Heart left ventricle (tissue), 16 donors: Measurements from ENCODE around the gene SF3B2. TPM values are rescaled to one million over a fixed set of nuclear protein-coding genes. Genes with fewer than 3 reads are reported as not detected.
A peak's percentile ranks its signal among the peaks of the same experiment; 100 is the strongest.

Source experiments
- ATAC-seq, 4 donors: fragments of 200-7000 bp; cut with Tn5 transposase; one replicate each; pipeline ENCODE4 v1.9.1; 2020 to 2022; ENCODE audit warnings: moderate library complexity in 4 of 4, mild to moderate bottlenecking in 3 of 4, moderate number of reproducible peaks in 1 of 4
- DNase-seq, 5 donors: peaks; one replicate each; pipeline ENCODE4 v3.0.0-alpha.2; 2020
- H3K27ac ChIP-seq, 12 donors: fragments of 200-600 bp; sonication (generic) in 4 of 12; one replicate each; pipeline versions ENCODE4 v1.5.0 to v1.8.0; 2016 to 2022; ENCODE audit warnings: mild to moderate bottlenecking in 2 of 12
- H3K27me3 ChIP-seq, 9 donors: fragments of 200-600 bp; sonication (generic) in 2 of 9; one replicate each; pipeline versions ENCODE4 v1.5.1 to v1.8.0; 2016 to 2022; ENCODE audit warnings: mild to moderate bottlenecking in 3 of 9
- H3K36me3 ChIP-seq, 9 donors: fragments of 200-600 bp; sonication (generic) in 2 of 9; one replicate each; pipeline versions ENCODE4 v1.5.0 to v1.8.0; 2018 to 2022; ENCODE audit warnings: mild to moderate bottlenecking in 2 of 9
- H3K4me1 ChIP-seq, 12 donors: fragments of 200-600 bp; sonication (generic) in 4 of 12; one replicate each; pipeline versions ENCODE4 v1.5.0 to v1.8.0; 2016 to 2022; ENCODE audit warnings: mild to moderate bottlenecking in 3 of 12
- H3K4me3 ChIP-seq, 12 donors: fragments of 200-600 bp; sonication (generic) in 4 of 12; one replicate each; pipeline versions ENCODE4 v1.5.0 to v1.8.0; 2017 to 2022; ENCODE audit warnings: mild to moderate bottlenecking in 9 of 12, moderate library complexity in 4 of 12
- H3K9me3 ChIP-seq, 12 donors: fragments of 200-600 bp; sonication (generic) in 4 of 12; one replicate each; pipeline versions ENCODE4 v1.5.0 to v1.8.0; 2016 to 2022; ENCODE audit warnings: mild to moderate bottlenecking in 1 of 12
- POLR2A ChIP-seq, 2 donors: fragments of 450-650 bp; IDR thresholded peaks; one replicate each; pipeline ENCODE4 v1.6.1; 2017; ENCODE audit warnings: antibody characterized with exemption in 2 of 2, mild to moderate bottlenecking in 2 of 2, moderate library complexity in 2 of 2
- WGBS, 4 donors: extraction: QIAGEN DNeasy Blood & Tissue Kit in 2 of 4; methylation state at CpG; one replicate each; pipeline versions ENCODE4 v1.1.5 to v1.1.7; 2013 to 2018; 5-methylcytosine and 5-hydroxymethylcytosine counted together
- intact Hi-C, 10 donors: fragments of 100-400 bp; cut with DNase I; formaldehyde crosslinking; loops; one replicate each; pipeline versions ENCODE4 v1.11.1 to v1.14.2; 2022
- polyA plus RNA-seq, 2 donors: library from polyadenylated mRNA; stranded (reverse); fragments of 200-250 nt; gene quantifications; one replicate each; pipeline ENCODE4 v1.2.3, GENCODE V29; 2013
- total RNA-seq, 9 donors: library from RNA; depleted of rRNA in 2 of 9; stranded (reverse); fragments of >200 nt in 2 of 9; fragmentation: NEBNext Ultra II Directional in 3 of 9; extraction: Animal tissue kit (Norgen Biotek cat#: 25700) in 3 of 9; gene quantifications; one replicate each; pipeline versions ENCODE4 v1.1.0 to v1.2.4, GENCODE V29; 2016 to 2023
- TF ChIP-seq, protein P1 (sequence below), 12 donors: fragments of 200-600 bp; sonication (generic) in 4 of 12; IDR thresholded peaks; one replicate each; pipeline versions ENCODE4 v1.5.0 to v1.8.0; 2018 to 2022; ENCODE audit warnings: antibody characterized with exemption in 12 of 12, mild to moderate bottlenecking in 5 of 12
- donor health status: ischemic (EF 13 %, LVEDD 7.1; RV severe dilation, severe dysfunction).
- donor health status: healthy with polysubstance abuse.
- donor health status: DM: no; HTN: yes; CAD: no.
- donor health status: DM: no; HTN: no; CAD: no.
- donor health status: ischemic (EF 25% LVEDD 6.9; RV normal size, moderate dysfunction).
- donor health status: ischemic (EF 25% LVEDD 5.7; RV mildly dilated, moderate dysfunction).
- donor health status: healthy.
- donor health status: DM: yes; HTN: yes; CAD: no.
- donor health status: ischemic (EF 35%, LVEDD 5.7; RV mildly dilated, moderate dysfunction).
- donor health status: nonischemic (EF 11% LVEDD 7.7; RV severe dilation, severe dysfunction).
- donor health status: DM: yes; HTN: yes; CAD: no.
- donor health status: PGD.
- donor health status: ischemic (EF 29% LVEDD 5.4; RV normal size, mild dysfunction).
- donor health status: nonischemic (EF 23%, LVEDD 6.1; RV moderate dilation, normal function).

The SF3B2 gene
- total and polyA plus RNA-seq, 11 donors = 43.5 to 106 (median 79.6) TPM

DNA sequence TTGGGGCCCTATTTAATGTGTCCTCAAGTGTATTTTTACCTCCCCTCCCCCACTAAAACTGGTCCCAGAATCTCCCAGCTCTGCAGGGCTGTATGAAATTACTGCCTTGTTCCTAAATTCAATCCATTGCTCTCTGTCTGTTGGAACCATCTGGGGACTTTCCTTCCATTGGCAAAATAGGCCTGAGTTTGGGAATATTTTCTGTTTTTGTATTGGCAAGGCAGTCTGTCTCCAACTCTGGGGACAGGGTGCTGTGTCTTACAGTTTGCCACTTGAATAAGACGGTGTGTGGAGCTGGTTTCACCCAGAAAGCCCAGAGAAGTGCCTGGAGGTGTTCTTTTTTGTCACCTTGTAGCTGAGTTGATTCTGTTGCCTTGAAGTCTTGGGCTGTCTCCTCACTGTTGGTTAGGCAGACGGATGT lies 19.2 kb downstream of the SF3B2 start:
- peaks cover 0 to 65% (median 43%) of the 10 kb centered on the region in 9 donors for H3K36me3 ChIP-seq
- no peaks in the 10 kb centered on the region for H3K9me3 ChIP-seq
- intact Hi-C loops = loop anchor here in 8 of 10 donors (5.0 to 10.0 kb wide), 5 partner anchors 46 to 63 kb away; no protein-coding TSS in a partner anchor
- DNase-seq (no peak), ATAC-seq (no peak)
- H3K27ac ChIP-seq = peak overlapping the region; percentile 86 to 100 (median 94)
- no peaks in the 10 kb centered on the region for H3K27me3 ChIP-seq
- WGBS, 4 donors = 22 to 38% (median 27%) methylated on average over 2 of the region's 2 CpGs
- H3K4me1 ChIP-seq = peaks cover 0 to 56% (median 34%) of the 10 kb centered on the region in 12 donors
- H3K4me3 ChIP-seq = peak overlapping the region; percentile 81 to 99 (median 93)
- TF ChIP-seq, protein P1, sequence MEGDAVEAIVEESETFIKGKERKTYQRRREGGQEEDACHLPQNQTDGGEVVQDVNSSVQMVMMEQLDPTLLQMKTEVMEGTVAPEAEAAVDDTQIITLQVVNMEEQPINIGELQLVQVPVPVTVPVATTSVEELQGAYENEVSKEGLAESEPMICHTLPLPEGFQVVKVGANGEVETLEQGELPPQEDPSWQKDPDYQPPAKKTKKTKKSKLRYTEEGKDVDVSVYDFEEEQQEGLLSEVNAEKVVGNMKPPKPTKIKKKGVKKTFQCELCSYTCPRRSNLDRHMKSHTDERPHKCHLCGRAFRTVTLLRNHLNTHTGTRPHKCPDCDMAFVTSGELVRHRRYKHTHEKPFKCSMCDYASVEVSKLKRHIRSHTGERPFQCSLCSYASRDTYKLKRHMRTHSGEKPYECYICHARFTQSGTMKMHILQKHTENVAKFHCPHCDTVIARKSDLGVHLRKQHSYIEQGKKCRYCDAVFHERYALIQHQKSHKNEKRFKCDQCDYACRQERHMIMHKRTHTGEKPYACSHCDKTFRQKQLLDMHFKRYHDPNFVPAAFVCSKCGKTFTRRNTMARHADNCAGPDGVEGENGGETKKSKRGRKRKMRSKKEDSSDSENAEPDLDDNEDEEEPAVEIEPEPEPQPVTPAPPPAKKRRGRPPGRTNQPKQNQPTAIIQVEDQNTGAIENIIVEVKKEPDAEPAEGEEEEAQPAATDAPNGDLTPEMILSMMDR (IDR thresholded peaks at IDR 0.05) = no peak
- TF ChIP-seq POLR2A (IDR thresholded peaks at IDR 0.05) = no peak

DNA sequence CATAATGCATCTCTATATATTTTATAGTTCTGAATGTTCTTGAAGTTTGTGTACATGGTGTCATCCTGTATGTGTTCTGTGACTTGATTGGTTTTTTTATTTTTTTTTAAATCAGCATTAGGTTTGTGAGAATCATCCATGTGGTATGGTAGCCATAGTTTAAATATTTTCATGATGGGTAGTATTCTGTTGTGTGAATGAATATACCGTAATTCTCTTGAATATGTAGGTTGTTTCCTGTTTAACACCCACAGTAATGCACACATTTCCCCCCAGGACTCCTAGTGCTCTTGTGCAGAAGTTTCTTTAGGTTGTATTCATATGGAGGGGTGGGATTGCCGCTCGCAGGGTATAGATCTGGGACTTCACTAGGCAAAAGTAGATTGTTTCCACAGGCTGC lies 19.9 kb downstream of the SF3B2 start:
- TF ChIP-seq POLR2A (IDR thresholded peaks at IDR 0.05) = no peak
- TF ChIP-seq, protein P1 (IDR thresholded peaks at IDR 0.05) = no peak
- peaks cover 0 to 52% (median 38%) of the 10 kb centered on the region in 12 donors for H3K4me1 ChIP-seq
- H3K27me3 ChIP-seq = no peaks in the 10 kb centered on the region
- peak overlapping the region in 6 of 12 donors; percentile 81 to 95 (median 92) for H3K4me3 ChIP-seq
- ATAC-seq = no peak
- intact Hi-C loops = loop anchor here in 8 of 10 donors (5.0 to 10.0 kb wide), 5 partner anchors 45 to 63 kb away; no protein-coding TSS in a partner anchor
- H3K9me3 ChIP-seq = no peaks in the 10 kb centered on the region
- H3K36me3 ChIP-seq = peaks cover 0 to 59% (median 36%) of the 10 kb centered on the region in 9 donors
- 90 to 95% (median 93%) methylated on average over 3 of the region's 3 CpGs for WGBS, 4 donors
- no peak for DNase-seq
- peak overlapping the region in 5 of 12 donors; percentile 92 to 99 (median 93) for H3K27ac ChIP-seq

- peaks cover 0 to 52% (median 38%) of the 10 kb centered on the region in 12 donors for H3K4me1 ChIP-seq
- intact Hi-C loops = loop anchor here in 8 of 10 donors (5.0 to 10.0 kb wide), 5 partner anchors 45 to 62 kb away; no protein-coding TSS in a partner anchor
Observed at GRCh38 chr11:66072518-66072917, 20.4 kb downstream of the SF3B2 start.

DNA sequence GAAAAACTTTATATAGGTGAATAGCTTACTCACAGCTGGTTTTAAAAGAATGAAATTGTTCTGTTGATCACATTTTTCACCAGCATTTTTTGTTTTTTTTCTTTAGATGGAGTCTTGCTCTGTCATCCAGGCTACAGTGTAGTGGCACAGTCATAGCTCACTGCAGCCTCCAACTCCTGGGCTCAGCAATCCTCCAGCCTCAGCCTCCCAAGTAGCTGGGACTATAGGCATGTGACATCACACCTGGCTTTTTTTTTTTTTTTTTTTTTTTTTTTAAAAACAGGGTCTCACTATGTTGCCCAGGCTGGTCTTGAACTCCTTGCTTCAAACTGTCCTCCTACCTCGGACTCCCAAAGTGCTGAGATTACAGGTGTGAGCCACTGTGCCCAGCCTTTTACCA lies 21.5 kb downstream of the SF3B2 start:
- intact Hi-C loops = loop anchor here in 8 of 10 donors (5.0 to 10.0 kb wide), 5 partner anchors 44 to 61 kb away; no protein-coding TSS in a partner anchor
- H3K4me1 ChIP-seq = peaks cover 0 to 40% (median 27%) of the 10 kb centered on the region in 12 donors
- H3K27ac ChIP-seq = no peak overlapping the region
- WGBS, 4 donors = 100% methylated on average over 1 of the region's 1 CpG
- H3K9me3 ChIP-seq = no peaks in the 10 kb centered on the region
- no peak overlapping the region for H3K4me3 ChIP-seq
- H3K27me3 ChIP-seq = no peaks in the 10 kb centered on the region
- H3K36me3 ChIP-seq = peaks cover 0 to 50% (median 20%) of the 10 kb centered on the region in 9 donors
- DNase-seq (no peak), ATAC-seq (no peak)
- no peak for TF ChIP-seq POLR2A (IDR thresholded peaks at IDR 0.05)
- TF ChIP-seq, protein P1 (IDR thresholded peaks at IDR 0.05) = no peak

More at GRCh38 chr11:66072518-66072917, 20.4 kb downstream of the SF3B2 start:
- Histone ChIP-seq H3K27me3 (no peaks in the 10 kb centered on the region), H3K4me3 (peak overlapping the region in 1 of 12 donors; percentile 3), H3K27ac (no peak overlapping the region), H3K9me3 (no peaks in the 10 kb centered on the region), H3K36me3 (peaks cover 0 to 54% (median 31%) of the 10 kb centered on the region in 9 donors)
- ATAC-seq = no peak
- TF ChIP-seq POLR2A (IDR thresholded peaks at IDR 0.05) = no peak
- TF ChIP-seq, protein P1 (IDR thresholded peaks at IDR 0.05) = no peak
- no peak for DNase-seq
- WGBS, 4 donors = 74 to 78% (median 75%) methylated on average over 8 of the region's 8 CpGs
